GM19035 (cell line): ENCODE measurements around the gene CDS2.

ENCODE experiments used
- ATAC-seq: cut with Tn5 transposase; IDR thresholded peaks from one replicate; pipeline ENCODE4 v1.9.1; 2021; ENCODE audit not compliant: unreplicated experiment

CDS2 gene

DNA sequence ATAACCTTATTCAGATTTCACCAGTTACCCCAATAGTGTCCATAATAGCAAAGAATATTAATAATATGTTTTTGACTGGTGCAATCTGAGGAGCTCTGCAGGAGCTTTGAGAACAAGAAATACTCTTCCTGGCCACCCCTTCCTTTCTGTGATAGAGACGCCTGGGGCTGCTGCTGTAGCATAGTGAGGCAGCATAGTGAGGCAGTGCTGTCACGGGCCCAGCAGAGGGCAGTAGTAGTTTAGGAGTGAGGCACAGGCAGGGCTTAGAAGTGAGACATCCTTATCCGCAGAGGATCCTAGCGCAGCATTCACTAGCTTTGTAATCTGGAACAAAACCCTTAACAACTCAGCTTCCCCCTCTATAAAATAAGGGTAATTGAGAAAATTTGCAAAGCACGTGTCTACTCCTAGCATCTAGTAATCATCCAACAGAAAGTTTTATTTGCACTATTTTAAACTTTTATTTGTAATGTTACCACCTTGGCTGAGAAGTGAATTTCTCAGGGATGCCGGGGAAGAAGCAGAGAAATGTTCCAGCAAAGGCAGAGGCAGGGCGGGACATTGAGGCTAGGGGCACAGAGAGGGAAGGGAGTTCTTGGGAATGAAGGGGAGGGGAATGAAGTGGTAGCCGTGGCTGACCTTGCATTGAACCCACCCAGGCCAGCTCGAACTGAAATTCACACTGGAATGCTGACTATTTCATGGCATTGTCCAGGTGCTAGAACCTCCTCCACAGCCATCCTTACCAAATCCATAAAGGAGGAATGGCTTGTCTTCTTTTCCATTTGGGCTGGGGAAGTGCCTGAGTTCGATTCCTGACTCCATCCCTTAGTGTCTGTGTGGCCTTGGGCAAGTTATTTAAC, 78.8 kb downstream of the CDS2 start:
- ATAC-seq = peak; percentile 88

- ATAC-seq = no peak
Measured at GRCh38 chr20:5207138-5207537, 80.3 kb downstream of the CDS2 start.

GRCh38 chr20:5211803-5212714, 85.3 kb downstream of the CDS2 start:
- ATAC-seq = no peak

- no peak for ATAC-seq
Measured at GRCh38 chr20:5212907-5213487, 86.2 kb downstream of the CDS2 start.

GRCh38 chr20:5214826-5215225, 88.0 kb downstream of the CDS2 start:
- ATAC-seq = no peak

DNA sequence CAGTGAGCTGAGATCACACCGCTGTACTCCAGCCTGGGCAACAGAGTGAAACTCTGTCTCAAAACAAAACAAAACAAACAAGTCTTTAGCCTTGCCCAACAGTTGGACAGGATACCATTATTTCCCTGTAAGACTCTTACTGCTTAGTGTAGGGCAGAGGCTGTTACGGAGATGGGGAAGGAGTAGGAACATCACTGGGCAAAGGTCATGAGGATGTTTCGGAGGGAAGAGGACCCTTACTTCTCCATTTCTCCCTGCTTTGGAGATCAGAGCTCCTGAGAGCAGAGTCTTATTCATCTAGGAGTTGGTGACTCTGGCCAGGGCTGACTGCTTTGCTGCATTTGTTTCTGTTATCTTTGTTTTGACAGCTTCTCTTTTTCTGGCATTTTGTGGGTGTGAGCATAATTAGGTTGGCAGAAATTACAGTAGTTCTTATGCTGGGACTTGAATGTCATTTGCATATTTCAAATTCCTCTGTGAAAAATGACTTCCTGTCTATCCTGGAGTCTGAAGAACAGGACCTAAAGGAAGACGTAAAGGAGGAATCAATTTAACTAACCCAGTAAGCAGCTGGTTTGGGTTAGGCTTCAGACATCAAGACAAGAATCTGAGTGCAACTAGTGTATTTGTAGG, 89.0 kb downstream of the CDS2 start:
- no peak for ATAC-seq

DNA sequence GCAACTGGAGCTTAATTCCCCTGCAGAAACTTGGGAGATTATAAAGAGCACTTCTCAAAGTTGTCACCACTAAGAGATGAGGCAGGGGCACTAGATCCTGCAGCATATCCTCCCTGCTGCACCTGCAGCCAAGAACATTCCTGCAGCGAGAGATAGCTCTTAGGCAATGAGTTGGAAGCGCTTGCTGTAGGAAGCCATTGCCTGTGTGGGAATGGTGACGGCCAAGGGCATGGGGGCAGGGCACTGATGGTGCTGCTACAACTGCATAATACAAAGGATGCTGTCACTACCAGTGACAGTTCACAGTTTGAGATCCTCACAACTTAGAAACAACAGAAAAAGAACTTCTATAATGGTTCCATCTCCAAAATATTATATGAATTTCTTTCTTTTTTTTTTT, 89.9 kb downstream of the CDS2 start:
- no peak for ATAC-seq

GRCh38 chr20:5217616-5218015, 90.8 kb downstream of the CDS2 start:
- ATAC-seq = no peak

DNA sequence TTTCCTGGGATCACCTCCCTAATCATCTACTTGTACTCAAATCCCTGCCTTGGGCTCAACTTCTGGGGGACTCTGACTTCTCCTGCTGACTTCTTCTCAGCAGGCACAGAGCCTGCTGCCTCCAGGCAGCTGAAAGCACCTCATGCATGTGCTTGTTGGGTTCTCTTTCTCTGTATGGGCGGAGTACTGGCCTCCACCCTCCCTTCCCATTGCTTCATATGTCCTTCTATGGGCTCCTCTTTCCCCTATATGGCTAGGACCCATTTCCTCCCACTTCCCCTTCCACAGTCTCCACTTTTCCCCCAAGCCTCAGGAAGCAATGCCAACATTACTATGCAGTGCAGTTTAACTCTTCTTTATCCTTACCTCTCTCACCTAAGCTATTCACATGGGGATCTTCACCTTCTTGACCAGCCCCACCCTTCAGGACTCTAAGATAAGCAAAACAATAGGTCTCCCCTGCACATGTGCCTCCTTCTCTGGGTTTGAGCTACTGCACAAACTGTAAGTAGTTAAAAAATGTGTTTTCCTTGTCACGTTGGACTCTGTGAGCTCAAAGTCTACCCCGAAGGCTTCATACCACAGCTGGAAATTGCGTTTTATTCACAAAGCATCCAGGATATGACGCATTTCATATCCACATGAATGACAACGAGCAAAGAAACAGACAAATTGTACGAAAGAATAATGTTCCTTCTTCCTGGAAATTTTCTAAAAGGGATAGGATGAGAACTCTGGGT, 93.7 kb downstream of the CDS2 start:
- ATAC-seq = no peak

GRCh38 chr20:5221061-5221430, 94.2 kb downstream of the CDS2 start:
- ATAC-seq = no peak

DNA sequence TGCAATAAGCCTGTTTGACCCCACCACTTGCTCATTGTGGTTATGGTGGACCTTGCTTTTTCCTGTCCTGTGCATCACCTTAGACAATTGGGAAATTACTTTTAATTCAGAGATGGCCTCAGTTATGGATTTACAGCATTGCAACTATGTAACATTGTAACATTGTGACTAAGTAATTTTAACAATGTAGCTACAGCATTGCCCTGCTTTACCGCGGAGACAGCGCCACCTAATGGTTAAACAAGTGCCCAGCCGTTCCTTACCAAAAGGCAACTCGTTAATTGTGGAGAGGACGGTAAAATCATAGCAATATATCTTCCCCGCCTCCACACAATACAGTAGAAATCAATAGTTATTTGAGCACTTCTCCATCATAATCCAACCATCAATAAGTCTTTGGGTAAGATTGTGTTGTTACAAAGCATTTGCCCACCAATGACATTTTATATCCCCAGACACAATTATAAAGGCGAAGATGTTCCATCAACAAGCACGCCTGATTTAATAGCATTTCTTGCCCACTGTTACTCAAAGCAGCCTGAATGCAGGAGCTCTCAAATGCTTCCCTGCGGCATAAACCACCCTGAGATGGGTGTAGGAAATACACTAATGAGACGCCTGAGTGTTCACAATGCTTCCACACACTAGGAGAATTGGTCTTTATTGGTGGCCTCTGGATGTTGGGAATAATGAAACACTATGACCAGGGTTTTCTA, 96.3 kb downstream of the CDS2 start:
- no peak for ATAC-seq

- no peak for ATAC-seq
Measured at GRCh38 chr20:5230544-5230943, 103.7 kb downstream of the CDS2 start.

GRCh38 chr20:5234158-5234557, 107.3 kb downstream of the CDS2 start:
- ATAC-seq = no peak

- ATAC-seq = no peak
Measured at GRCh38 chr20:5234978-5235377, 108.2 kb downstream of the CDS2 start.
